AG04449 (cell line): Measurements from ENCODE around the gene XRN2.

ENCODE experiments used
- CTCF ChIA-PET: fragments of 350-600 bp; formaldehyde crosslinking; extraction: SDS; loops from one replicate; lab custom pipeline; 2021; ENCODE audit warnings: antibody characterized with exemption; lab: Yijun Ruan, JAX
- POLR2A ChIA-PET: fragments of 400-600, 350-600 bp; formaldehyde crosslinking; extraction: SDS; loops from one replicate; lab custom pipeline; 2020; ENCODE audit warnings: antibody characterized with exemption, inconsistent platforms; lab: Yijun Ruan, JAX
- DNase-seq: peaks from one replicate; pipeline ENCODE4 v3.0.0-alpha.2; 2010; ENCODE audit warnings: low read depth, low spot score
- H3K4me3 ChIP-seq: 2 replicates; pipeline ENCODE4 v1.5.1; 2011; ENCODE audit warnings: low read depth, mild to moderate bottlenecking, control low read depth, low read length
- CTCF ChIP-seq: IDR thresholded peaks from one replicate; pipeline ENCODE4 v1.5.1; 2011; ENCODE audit warnings: mild to moderate bottlenecking, moderate library complexity, low read length, control low read depth, inconsistent platforms; ENCODE audit not compliant: insufficient read depth; ENCODE audit errors: missing control alignments

The XRN2 gene

DNA sequence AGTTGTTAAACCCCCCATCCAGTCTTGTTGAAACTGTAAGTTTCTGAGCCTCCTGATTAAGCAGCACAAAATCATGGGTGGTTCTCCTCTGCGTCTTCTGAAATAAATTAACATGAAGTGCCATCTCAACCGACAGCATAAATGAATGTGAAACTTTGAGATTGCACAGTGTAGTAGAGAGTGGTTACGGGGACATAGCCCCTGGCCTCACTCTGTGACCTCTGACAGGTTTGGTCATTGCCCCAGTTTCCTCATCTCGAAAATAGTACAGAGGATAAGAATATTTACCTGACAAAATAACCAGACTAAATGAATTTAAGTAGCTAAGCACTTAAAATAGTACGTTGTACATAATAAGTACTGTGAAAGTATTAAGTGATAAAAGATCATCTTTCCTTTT lies 75.1 kb downstream of the XRN2 start:
- H3K4me3 ChIP-seq: no peak overlapping the region
- POLR2A ChIA-PET: no interaction called here
- CTCF ChIA-PET: interaction anchor here (0.9 kb wide), 1 partner anchor 16 kb away, joined by 3 read pairs; no protein-coding TSS in a partner anchor
- DNase-seq: no peak
- TF ChIP-seq CTCF: no peak

- no peak for DNase-seq
- POLR2A ChIA-PET: no interaction called here
- H3K4me3 ChIP-seq: no peak overlapping the region
- TF ChIP-seq CTCF: no peak
- CTCF ChIA-PET: interaction anchor here (1.4 to 4.1 kb wide), 4 partner anchors 10 to 145 kb away, joined by 4 to 18 read pairs (median 6); no protein-coding TSS in a partner anchor
Observed at GRCh38 chr20:21380711-21381110, 77.6 kb downstream of the XRN2 start.

- CTCF ChIA-PET: interaction anchor here (1.7 to 4.1 kb wide), 2 partner anchors 9 to 146 kb away, joined by 4 to 18 read pairs; no protein-coding TSS in a partner anchor
- POLR2A ChIA-PET: no interaction called here
- DNase-seq: no peak
- no peak for TF ChIP-seq CTCF
- no peak overlapping the region for H3K4me3 ChIP-seq
Observed at GRCh38 chr20:21381619-21382018, 78.5 kb downstream of the XRN2 start.

GRCh38 chr20:21384308-21384892 lies 81.3 kb downstream of the XRN2 start:
- CTCF ChIA-PET: interaction anchor here (1.3 kb wide), 1 partner anchor 28 kb away, joined by 3 read pairs; no protein-coding TSS in a partner anchor
- POLR2A ChIA-PET: no interaction called here
- no peak for TF ChIP-seq CTCF

DNA sequence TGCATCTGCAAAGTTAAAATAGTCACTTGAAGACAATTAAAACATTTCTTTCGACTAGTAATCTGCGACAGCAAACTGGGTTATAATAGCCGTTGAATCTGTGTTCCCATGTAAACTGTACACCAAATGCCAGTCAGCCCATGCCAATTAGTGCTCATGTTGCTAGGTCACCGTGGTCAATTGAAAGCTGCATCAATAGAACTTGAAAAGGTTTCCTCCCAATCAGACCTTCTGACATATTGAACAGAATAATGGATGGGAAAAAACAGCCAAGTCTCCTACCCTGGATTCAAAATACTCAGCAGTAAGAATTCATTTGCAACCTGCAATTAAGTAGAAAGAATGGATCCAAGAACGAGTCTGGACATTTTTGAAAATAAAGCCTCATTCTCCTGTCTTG lies 83.0 kb downstream of the XRN2 start:
- no peak overlapping the region for H3K4me3 ChIP-seq
- POLR2A ChIA-PET: no interaction called here
- CTCF ChIA-PET: interaction anchor here (1.3 kb wide), 1 partner anchor 29 kb away, joined by 3 read pairs; no protein-coding TSS in a partner anchor
- no peak for DNase-seq
- no peak for TF ChIP-seq CTCF

More at GRCh38 chr20:21384308-21384892, 81.3 kb downstream of the XRN2 start:
- DNase-seq: no peak
- no peak overlapping the region for H3K4me3 ChIP-seq

DNA sequence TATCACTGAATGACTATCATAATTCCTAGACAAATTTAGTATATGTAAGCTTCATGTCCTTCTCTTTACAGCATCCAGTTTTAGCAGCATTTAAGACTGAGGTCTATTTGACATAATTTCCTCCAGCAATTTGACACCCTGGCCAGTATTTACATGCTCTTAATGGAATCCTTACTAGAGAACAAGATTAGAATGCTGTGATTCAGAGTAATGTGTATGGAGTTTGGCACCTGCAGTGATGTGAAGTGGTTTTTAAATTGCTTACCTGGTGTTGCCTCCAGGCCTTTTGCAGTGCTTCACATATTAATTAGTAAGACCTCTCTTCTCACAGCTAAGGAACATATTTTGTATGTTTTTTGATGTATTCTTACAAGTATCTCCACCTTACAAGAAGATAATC lies 84.4 kb downstream of the XRN2 start:
- no peak for DNase-seq

More for the DNA sequence above, 84.4 kb downstream of the XRN2 start:
- POLR2A ChIA-PET: no interaction called here
- no peak overlapping the region for H3K4me3 ChIP-seq
- no peak for TF ChIP-seq CTCF
- CTCF ChIA-PET: no interaction called here
